ENCODE data around the gene B3GALT5. TPM values are rescaled to one million over a fixed set of nuclear protein-coding genes. Genes with fewer than 3 reads are reported as not detected.

B3GALT5 gene
- total RNA-seq, 1 donor from 2014 or later, result not detected

GRCh38 chr21:39658066-39658465 is 45.3 kb downstream of the B3GALT5 start:
- intact Hi-C loops (cut with micrococcal nuclease), result no loop called here
- no peak overlapping the region for H3K27ac Mint-ChIP-seq
- DNase-seq (ENCODE audit: low spot score), result no peak
- no peaks in the 10 kb centered on the region for H3K27me3 Mint-ChIP-seq (ENCODE audit: insufficient read depth)
- H3K9me3 Mint-ChIP-seq, result no peaks in the 10 kb centered on the region
- no peaks in the 10 kb centered on the region for H3K36me3 Mint-ChIP-seq (ENCODE audit: low read depth)
- no peaks in the 10 kb centered on the region for H3K4me1 Mint-ChIP-seq (ENCODE audit: low read depth)
- no peak overlapping the region for H3K4me3 Mint-ChIP-seq

- H3K27me3 Mint-ChIP-seq (ENCODE audit: insufficient read depth), result no peaks in the 10 kb centered on the region
- H3K27ac Mint-ChIP-seq, result no peak overlapping the region
- H3K4me3 Mint-ChIP-seq, result no peak overlapping the region
- intact Hi-C loops (cut with micrococcal nuclease), result no loop called here
- no peaks in the 10 kb centered on the region for H3K36me3 Mint-ChIP-seq (ENCODE audit: low read depth)
- H3K4me1 Mint-ChIP-seq (ENCODE audit: low read depth), result no peaks in the 10 kb centered on the region
- no peak for DNase-seq (ENCODE audit: low spot score)
- H3K9me3 Mint-ChIP-seq, result no peaks in the 10 kb centered on the region
Measured at GRCh38 chr21:39659070-39659815, 46.5 kb downstream of the B3GALT5 start.

- H3K27me3 Mint-ChIP-seq (ENCODE audit: insufficient read depth), result no peaks in the 10 kb centered on the region
- DNase-seq (ENCODE audit: low spot score), result no peak
- no peak overlapping the region for H3K27ac Mint-ChIP-seq
- no peaks in the 10 kb centered on the region for H3K4me1 Mint-ChIP-seq (ENCODE audit: low read depth)
- H3K9me3 Mint-ChIP-seq, result no peaks in the 10 kb centered on the region
- no peaks in the 10 kb centered on the region for H3K36me3 Mint-ChIP-seq (ENCODE audit: low read depth)
- no peak overlapping the region for H3K4me3 Mint-ChIP-seq
- intact Hi-C loops (cut with micrococcal nuclease), result no loop called here
Measured at GRCh38 chr21:39660191-39660980, 47.6 kb downstream of the B3GALT5 start.

GRCh38 chr21:39661121-39661520 is 48.4 kb downstream of the B3GALT5 start:
- no peak overlapping the region for H3K27ac Mint-ChIP-seq
- H3K36me3 Mint-ChIP-seq (ENCODE audit: low read depth), result no peaks in the 10 kb centered on the region
- no peaks in the 10 kb centered on the region for H3K27me3 Mint-ChIP-seq (ENCODE audit: insufficient read depth)
- H3K4me3 Mint-ChIP-seq, result no peak overlapping the region
- DNase-seq (ENCODE audit: low spot score), result no peak
- intact Hi-C loops (cut with micrococcal nuclease), result no loop called here
- H3K4me1 Mint-ChIP-seq (ENCODE audit: low read depth), result no peaks in the 10 kb centered on the region
- H3K9me3 Mint-ChIP-seq, result no peaks in the 10 kb centered on the region

GRCh38 chr21:39661740-39662139 is 49.0 kb downstream of the B3GALT5 start:
- intact Hi-C loops (cut with micrococcal nuclease), result no loop called here
- Mint-ChIP-seq H3K9me3 (no peaks in the 10 kb centered on the region), H3K27me3 (ENCODE audit: insufficient read depth) (no peaks in the 10 kb centered on the region), H3K4me3 (no peak overlapping the region), H3K27ac (no peak overlapping the region), H3K36me3 (ENCODE audit: low read depth) (no peaks in the 10 kb centered on the region), H3K4me1 (ENCODE audit: low read depth) (no peaks in the 10 kb centered on the region)
- DNase-seq (ENCODE audit: low spot score), result no peak

GRCh38 chr21:39662411-39662953 is 49.7 kb downstream of the B3GALT5 start:
- H3K27me3 Mint-ChIP-seq (ENCODE audit: insufficient read depth), result no peaks in the 10 kb centered on the region
- H3K9me3 Mint-ChIP-seq, result no peaks in the 10 kb centered on the region
- intact Hi-C loops (cut with micrococcal nuclease), result no loop called here
- no peak overlapping the region for H3K4me3 Mint-ChIP-seq
- DNase-seq (ENCODE audit: low spot score), result no peak
- H3K36me3 Mint-ChIP-seq (ENCODE audit: low read depth), result no peaks in the 10 kb centered on the region
- no peaks in the 10 kb centered on the region for H3K4me1 Mint-ChIP-seq (ENCODE audit: low read depth)
- H3K27ac Mint-ChIP-seq, result no peak overlapping the region

GRCh38 chr21:39663066-39663465 is 50.3 kb downstream of the B3GALT5 start:
- no peaks in the 10 kb centered on the region for H3K27me3 Mint-ChIP-seq (ENCODE audit: insufficient read depth)
- no peak overlapping the region for H3K4me3 Mint-ChIP-seq
- no peaks in the 10 kb centered on the region for H3K9me3 Mint-ChIP-seq
- intact Hi-C loops (cut with micrococcal nuclease), result no loop called here
- no peaks in the 10 kb centered on the region for H3K4me1 Mint-ChIP-seq (ENCODE audit: low read depth)
- no peaks in the 10 kb centered on the region for H3K36me3 Mint-ChIP-seq (ENCODE audit: low read depth)
- H3K27ac Mint-ChIP-seq, result no peak overlapping the region
- DNase-seq (ENCODE audit: low spot score), result no peak

GRCh38 chr21:39663742-39664492 is 51.2 kb downstream of the B3GALT5 start:
- Mint-ChIP-seq H3K4me3 (no peak overlapping the region), H3K4me1 (ENCODE audit: low read depth) (no peaks in the 10 kb centered on the region), H3K36me3 (ENCODE audit: low read depth) (no peaks in the 10 kb centered on the region), H3K9me3 (no peaks in the 10 kb centered on the region), H3K27me3 (ENCODE audit: insufficient read depth) (no peaks in the 10 kb centered on the region), H3K27ac (no peak overlapping the region)
- DNase-seq (ENCODE audit: low spot score), result no peak
- intact Hi-C loops (cut with micrococcal nuclease), result no loop called here

GRCh38 chr21:39664586-39664985 is 51.8 kb downstream of the B3GALT5 start:
- H3K9me3 Mint-ChIP-seq, result no peaks in the 10 kb centered on the region
- H3K36me3 Mint-ChIP-seq (ENCODE audit: low read depth), result no peaks in the 10 kb centered on the region
- intact Hi-C loops (cut with micrococcal nuclease), result no loop called here
- DNase-seq (ENCODE audit: low spot score), result no peak
- H3K4me3 Mint-ChIP-seq, result no peak overlapping the region
- H3K27ac Mint-ChIP-seq, result no peak overlapping the region
- H3K4me1 Mint-ChIP-seq (ENCODE audit: low read depth), result no peaks in the 10 kb centered on the region
- no peaks in the 10 kb centered on the region for H3K27me3 Mint-ChIP-seq (ENCODE audit: insufficient read depth)

GRCh38 chr21:39666026-39666425 is 53.3 kb downstream of the B3GALT5 start:
- Mint-ChIP-seq H3K4me1 (ENCODE audit: low read depth) (no peaks in the 10 kb centered on the region), H3K27ac (no peak overlapping the region), H3K9me3 (no peaks in the 10 kb centered on the region), H3K27me3 (ENCODE audit: insufficient read depth) (no peaks in the 10 kb centered on the region), H3K36me3 (ENCODE audit: low read depth) (no peaks in the 10 kb centered on the region), H3K4me3 (no peak overlapping the region)
- no peak for DNase-seq (ENCODE audit: low spot score)
- intact Hi-C loops (cut with micrococcal nuclease), result no loop called here

GRCh38 chr21:39666681-39667315 is 54.1 kb downstream of the B3GALT5 start:
- DNase-seq (ENCODE audit: low spot score), result no peak
- Mint-ChIP-seq H3K4me3 (no peak overlapping the region), H3K4me1 (ENCODE audit: low read depth) (no peaks in the 10 kb centered on the region), H3K27me3 (ENCODE audit: insufficient read depth) (no peaks in the 10 kb centered on the region), H3K36me3 (ENCODE audit: low read depth) (no peaks in the 10 kb centered on the region), H3K27ac (no peak overlapping the region), H3K9me3 (no peaks in the 10 kb centered on the region)
- intact Hi-C loops (cut with micrococcal nuclease), result no loop called here

- no peak for DNase-seq (ENCODE audit: low spot score)
- Mint-ChIP-seq H3K36me3 (ENCODE audit: low read depth) (no peaks in the 10 kb centered on the region), H3K9me3 (no peaks in the 10 kb centered on the region), H3K27me3 (ENCODE audit: insufficient read depth) (no peaks in the 10 kb centered on the region), H3K4me3 (no peak overlapping the region), H3K27ac (no peak overlapping the region), H3K4me1 (ENCODE audit: low read depth) (no peaks in the 10 kb centered on the region)
- intact Hi-C loops (cut with micrococcal nuclease), result no loop called here
Measured at GRCh38 chr21:39667353-39667891, 54.7 kb downstream of the B3GALT5 start.
